Sigmoid colon (tissue), 4 donors: ENCODE measurements around the gene BCAR3.

Experiments used
- CTCF ChIP-seq, 4 experiments: fragments of 450-650 bp in 3 of 4; fragments of 200-600 bp in 1 of 4; IDR thresholded peaks; one replicate each; pipeline ENCODE4 v1.5.1; 2016 to 2019; ENCODE audit warnings: antibody characterized with exemption in 4 of 4, mild to moderate bottlenecking in 3 of 4, moderate library complexity in 2 of 4
- EP300 ChIP-seq, 4 donors: sonication (generic); formaldehyde crosslinking; IDR thresholded peaks; one replicate each; pipeline ENCODE4 v1.6.1; 2017; ENCODE audit warnings: antibody characterized with exemption in 4 of 4
- POLR2AphosphoS5 ChIP-seq, 4 donors: sonication (generic); formaldehyde crosslinking; IDR thresholded peaks; one replicate each; pipeline ENCODE4 v1.6.1; 2017; ENCODE audit warnings: antibody characterized with exemption in 4 of 4

DNA sequence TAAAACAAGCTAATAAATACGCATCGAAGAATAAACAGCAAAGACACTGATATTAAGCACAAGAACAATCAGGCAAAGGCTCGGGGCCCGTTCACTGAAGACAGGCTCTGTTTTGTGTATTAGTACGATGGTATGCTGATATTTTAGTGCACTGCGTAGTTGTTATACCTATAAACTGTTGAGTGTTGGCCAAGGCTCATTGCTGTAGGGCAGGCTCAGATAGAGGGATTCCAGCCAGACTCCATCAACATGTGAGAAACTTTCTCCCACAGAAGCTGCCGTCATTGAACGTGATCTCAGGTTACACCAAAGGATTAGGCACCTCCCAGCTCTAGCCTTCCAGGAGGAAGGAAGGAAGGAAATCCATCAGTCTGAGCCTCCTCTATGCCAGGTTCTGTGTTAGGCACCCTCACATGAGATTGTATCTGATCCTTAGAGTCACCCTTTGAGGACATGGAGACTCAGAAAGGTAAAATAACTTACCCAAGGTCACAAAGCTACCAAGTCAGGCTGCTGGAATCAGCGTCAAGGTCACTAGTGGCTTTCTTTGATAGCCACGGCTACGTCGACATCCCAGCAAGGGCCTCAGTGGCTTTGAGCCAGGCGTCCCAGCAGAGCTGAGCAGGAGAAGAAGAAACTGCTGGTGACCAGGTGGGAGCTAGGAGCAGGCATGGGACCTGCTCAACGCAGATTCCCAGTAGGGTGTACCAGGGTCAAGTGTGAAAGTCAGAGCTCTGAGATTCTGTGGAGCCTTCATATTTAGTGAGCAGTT is 14.8 kb downstream of the BCAR3 start:
- TF ChIP-seq POLR2AphosphoS5 (IDR thresholded peaks at IDR 0.05): peak; percentile 91 to 99 (median 96)
- TF ChIP-seq EP300 (IDR thresholded peaks at IDR 0.05): peak; percentile 90 to 98 (median 94)
- TF ChIP-seq CTCF (IDR thresholded peaks at IDR 0.05): no peak
